Measurements from ENCODE around the gene ACO2.

The ACO2 gene

DNA sequence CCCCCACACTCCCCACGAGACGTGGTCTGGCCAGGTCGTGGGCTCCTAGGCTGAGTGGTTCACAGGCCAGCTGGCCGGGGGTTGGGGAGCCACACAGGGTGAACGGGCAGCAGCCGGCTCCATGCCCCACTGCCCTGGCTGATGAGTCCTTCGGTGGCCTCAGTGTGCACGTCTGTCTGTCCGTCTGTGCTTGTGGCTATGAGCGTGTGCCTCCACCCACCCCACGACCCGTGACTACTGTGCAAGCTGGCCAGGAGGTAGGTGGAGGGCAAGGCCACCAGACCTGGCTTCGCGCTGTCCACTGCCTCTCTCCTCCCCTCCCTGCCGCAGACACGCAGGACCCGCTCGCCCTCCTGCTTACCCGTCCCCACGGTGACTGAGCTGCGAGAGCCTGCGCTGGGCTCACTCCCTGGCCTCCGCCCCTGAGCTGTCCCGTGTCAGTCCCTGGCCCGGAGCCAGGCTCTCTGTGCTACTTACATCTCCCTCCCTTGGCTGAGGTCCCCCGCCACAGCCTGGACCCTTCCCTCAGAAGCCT, 106.0 kb downstream of the ACO2 start:
- TF ChIP-seq SIN3A (IDR thresholded peaks at IDR 0.05; ENCODE audit: borderline replicate concordance, insufficient read depth, low read length) (no peak), TAF1 (IDR thresholded peaks at IDR 0.05; ENCODE audit: borderline replicate concordance, insufficient read depth, low read length) (no peak), FOXP2 (optimal IDR thresholded peaks at IDR 0.05; ENCODE audit: borderline replicate concordance, extremely low read depth, extremely low read length, insufficient read depth) (no peak)

DNA sequence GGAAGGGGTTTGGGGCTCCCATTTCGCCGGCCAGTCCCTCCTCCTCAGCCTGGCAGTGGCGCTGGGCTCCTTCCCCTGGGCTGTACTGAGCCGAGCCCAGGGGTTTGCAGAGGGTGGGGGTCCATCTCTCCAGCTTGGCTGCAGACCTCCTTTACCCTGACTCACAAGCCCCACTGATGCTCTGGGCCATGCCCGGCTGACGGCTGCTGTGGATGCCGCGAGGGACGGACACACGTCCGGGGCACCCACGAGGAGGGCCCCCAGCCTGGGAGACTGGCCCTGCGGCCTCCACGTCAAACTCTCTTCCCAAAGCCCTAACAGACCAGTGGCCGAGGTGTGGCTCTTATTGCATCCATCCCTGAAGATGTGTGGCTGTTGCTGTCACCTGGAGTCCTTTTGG, 106.6 kb downstream of the ACO2 start:
- TF ChIP-seq, protein P1, sequence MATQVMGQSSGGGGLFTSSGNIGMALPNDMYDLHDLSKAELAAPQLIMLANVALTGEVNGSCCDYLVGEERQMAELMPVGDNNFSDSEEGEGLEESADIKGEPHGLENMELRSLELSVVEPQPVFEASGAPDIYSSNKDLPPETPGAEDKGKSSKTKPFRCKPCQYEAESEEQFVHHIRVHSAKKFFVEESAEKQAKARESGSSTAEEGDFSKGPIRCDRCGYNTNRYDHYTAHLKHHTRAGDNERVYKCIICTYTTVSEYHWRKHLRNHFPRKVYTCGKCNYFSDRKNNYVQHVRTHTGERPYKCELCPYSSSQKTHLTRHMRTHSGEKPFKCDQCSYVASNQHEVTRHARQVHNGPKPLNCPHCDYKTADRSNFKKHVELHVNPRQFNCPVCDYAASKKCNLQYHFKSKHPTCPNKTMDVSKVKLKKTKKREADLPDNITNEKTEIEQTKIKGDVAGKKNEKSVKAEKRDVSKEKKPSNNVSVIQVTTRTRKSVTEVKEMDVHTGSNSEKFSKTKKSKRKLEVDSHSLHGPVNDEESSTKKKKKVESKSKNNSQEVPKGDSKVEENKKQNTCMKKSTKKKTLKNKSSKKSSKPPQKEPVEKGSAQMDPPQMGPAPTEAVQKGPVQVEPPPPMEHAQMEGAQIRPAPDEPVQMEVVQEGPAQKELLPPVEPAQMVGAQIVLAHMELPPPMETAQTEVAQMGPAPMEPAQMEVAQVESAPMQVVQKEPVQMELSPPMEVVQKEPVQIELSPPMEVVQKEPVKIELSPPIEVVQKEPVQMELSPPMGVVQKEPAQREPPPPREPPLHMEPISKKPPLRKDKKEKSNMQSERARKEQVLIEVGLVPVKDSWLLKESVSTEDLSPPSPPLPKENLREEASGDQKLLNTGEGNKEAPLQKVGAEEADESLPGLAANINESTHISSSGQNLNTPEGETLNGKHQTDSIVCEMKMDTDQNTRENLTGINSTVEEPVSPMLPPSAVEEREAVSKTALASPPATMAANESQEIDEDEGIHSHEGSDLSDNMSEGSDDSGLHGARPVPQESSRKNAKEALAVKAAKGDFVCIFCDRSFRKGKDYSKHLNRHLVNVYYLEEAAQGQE (IDR thresholded peaks at IDR 0.05; ENCODE audit: insufficient read depth in 1 of 2, low read depth in 2 of 2, low read length in 2 of 2), result no peak
- TF ChIP-seq SIN3A (IDR thresholded peaks at IDR 0.05; ENCODE audit: borderline replicate concordance, insufficient read depth, low read length), result no peak
- TF ChIP-seq TAF1 (IDR thresholded peaks at IDR 0.05; ENCODE audit: borderline replicate concordance, insufficient read depth, low read length), result no peak
- TF ChIP-seq POLR2AphosphoS5 (IDR thresholded peaks at IDR 0.05; ENCODE audit: low read depth, low read length), result no peak
- no peak for TF ChIP-seq FOXP2 (optimal IDR thresholded peaks at IDR 0.05; ENCODE audit: borderline replicate concordance, extremely low read depth, extremely low read length, insufficient read depth)

DNA sequence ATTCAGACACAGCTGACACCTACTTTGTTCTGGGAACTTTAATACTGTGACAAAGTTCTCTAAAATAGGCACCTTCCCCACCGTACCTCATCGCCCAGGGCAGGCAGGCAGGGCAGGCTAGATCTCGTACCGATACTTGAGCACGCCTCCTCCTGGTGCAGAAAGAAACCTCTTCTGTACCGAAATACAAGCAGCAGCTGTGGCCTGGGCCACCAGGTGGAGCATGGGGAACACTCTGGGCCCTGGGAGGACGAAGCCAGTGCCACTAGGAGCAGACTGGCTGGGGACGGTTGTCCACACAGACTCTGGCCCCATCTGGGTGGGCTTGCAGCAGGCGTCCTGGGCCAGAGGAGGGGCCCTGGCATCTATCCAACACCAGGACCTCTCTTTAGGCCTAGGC, 108.0 kb downstream of the ACO2 start:
- TF ChIP-seq TAF1 (IDR thresholded peaks at IDR 0.05; ENCODE audit: borderline replicate concordance, insufficient read depth, low read length), result no peak
- TF ChIP-seq FOXP2 (optimal IDR thresholded peaks at IDR 0.05; ENCODE audit: borderline replicate concordance, extremely low read depth, extremely low read length, insufficient read depth), result no peak
- TF ChIP-seq, protein P1 (IDR thresholded peaks at IDR 0.05; ENCODE audit: insufficient read depth in 1 of 2, low read depth in 2 of 2, low read length in 2 of 2), result no peak
- TF ChIP-seq SIN3A (IDR thresholded peaks at IDR 0.05; ENCODE audit: borderline replicate concordance, insufficient read depth, low read length), result no peak
- no peak for TF ChIP-seq POLR2AphosphoS5 (IDR thresholded peaks at IDR 0.05; ENCODE audit: low read depth, low read length)

DNA sequence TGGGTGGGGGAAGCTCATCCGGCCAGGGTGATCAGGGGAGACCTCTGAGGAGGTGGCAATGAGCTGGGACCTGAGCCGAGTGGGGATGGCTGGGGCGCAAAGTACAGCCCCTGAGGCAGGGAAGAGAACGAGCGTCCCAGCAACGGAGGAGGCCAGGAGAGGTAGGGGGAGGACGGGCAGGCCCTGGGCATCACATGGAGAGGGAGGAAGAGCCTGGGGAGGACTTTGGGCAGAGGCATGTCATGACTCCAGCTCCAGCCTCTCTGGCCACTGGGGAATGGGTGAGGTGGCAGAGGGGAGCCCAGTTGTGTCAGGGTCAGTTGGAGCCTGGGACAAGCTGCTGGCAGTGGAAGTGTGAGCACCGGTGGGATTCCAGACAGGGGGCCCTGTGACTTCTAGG, 109.2 kb downstream of the ACO2 start:
- no peak for TF ChIP-seq POLR2AphosphoS5 (IDR thresholded peaks at IDR 0.05; ENCODE audit: low read depth, low read length)
- TF ChIP-seq, protein P1 (IDR thresholded peaks at IDR 0.05; ENCODE audit: insufficient read depth in 1 of 2, low read depth in 2 of 2, low read length in 2 of 2), result no peak
- TF ChIP-seq SIN3A (IDR thresholded peaks at IDR 0.05; ENCODE audit: borderline replicate concordance, insufficient read depth, low read length), result no peak
- TF ChIP-seq FOXP2 (optimal IDR thresholded peaks at IDR 0.05; ENCODE audit: borderline replicate concordance, extremely low read depth, extremely low read length, insufficient read depth), result no peak
- no peak for TF ChIP-seq TAF1 (IDR thresholded peaks at IDR 0.05; ENCODE audit: borderline replicate concordance, insufficient read depth, low read length)
